ENCODE measurements around the gene PCDH15.

Gene PCDH15

DNA sequence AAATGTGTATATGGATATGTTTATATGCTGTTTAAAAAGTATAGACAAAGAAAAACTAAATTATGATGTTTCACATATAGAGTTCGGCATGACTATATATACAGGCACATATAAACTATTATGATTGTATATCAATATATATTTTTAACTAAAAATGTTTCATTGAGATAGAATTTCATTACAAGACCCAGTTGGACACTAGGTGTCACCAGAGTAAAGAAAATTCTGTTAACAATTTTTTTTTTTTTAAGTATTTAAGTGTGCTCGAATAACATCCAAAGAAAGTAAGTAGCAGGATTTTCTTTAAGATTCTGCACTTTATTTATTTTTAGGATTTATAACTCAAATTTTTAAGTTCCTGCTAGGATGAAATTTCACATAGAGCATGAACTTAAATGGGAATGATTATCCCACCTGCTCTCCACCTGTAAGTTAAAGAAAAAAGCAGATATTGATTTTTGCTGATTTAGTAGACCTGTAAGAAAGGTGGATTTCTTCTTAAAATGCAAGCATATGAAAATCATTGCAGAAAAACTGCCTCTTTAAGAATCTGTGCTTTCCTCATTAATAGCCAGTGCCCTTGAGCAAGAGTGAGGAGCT lies 961.5 kb downstream of the PCDH15 start:
- DNase-seq = peak; percentile 11

DNA sequence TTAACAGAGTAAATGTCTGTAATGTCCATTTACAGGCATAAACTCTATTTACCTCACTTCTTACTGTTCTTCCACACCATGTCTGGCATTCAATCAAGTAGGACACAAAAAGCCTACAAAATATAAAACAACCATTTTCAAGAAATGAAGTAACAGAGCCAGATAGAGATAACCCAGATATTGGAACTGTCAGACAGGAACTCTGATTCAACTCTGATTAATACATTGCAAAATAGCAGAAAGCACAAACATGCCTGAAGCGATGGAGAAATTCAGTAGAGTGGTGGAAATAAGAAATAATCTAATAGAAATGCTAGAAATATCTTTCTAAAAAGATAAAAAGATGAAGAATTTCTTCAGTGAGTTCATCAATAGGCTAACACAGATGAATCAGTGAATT lies 964.4 kb downstream of the PCDH15 start:
- DNase-seq = no peak

DNA sequence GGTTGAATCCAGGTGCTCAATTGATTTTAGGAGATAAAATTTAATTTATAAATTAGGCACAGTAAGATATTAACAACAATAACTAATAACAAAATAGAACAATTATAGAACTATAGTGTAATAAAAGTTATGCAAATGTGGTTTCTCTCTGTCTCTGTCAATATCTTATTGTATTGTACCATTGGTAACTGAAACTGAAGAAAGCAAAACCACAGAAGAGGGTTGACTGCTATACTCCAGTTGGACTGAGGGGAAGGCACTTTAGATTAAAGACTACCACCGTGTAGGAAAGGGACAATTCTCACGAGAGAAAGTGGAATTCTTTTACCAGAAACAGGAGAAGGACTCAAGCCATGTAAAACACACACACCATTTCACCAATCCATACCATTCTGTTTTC lies 967.1 kb downstream of the PCDH15 start:
- DNase-seq = no peak

DNA sequence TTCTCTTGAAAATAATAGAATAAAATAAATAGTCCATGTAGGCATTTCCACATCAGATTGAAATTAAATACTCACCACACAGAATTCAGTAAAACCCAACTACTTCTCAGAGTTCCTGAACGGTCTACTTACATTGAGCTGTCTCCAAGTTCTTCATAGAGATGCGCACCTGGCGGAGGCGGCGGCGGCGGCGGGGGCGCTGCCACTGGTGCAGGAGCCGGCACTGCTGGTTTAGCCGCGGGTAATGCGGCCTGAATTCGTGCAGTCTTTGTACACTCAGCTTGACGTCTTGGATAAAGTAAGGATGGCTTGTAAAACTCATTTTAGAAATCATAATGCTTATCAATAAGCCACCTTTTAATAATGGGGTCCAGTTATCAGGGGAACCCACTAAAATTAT lies 973.8 kb downstream of the PCDH15 start:
- DNase-seq = no peak

DNA sequence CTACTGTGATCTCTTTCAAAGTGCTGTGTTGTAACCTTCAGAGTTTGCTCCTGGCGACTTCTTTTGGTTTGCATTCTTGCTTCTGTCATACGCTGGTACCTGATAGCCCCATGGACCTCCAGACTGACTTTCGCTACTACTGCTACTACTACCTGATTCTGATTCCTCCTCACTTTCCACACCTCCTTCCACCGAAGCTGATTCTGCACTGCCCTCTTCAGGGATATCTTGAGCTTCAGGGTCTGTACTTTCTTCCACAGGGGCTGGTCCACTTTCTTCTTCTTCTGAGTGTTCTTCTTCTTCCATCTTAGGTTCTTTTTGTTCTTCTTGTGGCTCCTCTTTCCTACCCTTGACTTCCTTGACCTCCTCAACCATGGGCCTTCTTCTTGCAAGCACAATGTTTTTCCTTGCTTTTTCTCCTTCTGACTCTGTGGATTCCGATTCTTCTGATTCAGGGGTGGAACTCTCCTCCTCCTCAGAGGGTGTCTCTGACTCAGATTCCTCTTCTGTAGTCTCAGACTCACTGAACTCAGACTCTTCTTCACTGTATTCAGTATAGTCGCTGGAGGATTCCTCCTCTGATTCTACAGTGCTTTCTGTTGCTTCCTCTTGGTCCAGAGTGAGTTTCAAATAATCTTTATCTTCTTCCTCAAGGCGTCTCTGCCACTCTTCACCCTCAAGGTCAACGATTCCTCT lies 992.2 kb downstream of the PCDH15 start:
- DNase-seq = no peak

DNA sequence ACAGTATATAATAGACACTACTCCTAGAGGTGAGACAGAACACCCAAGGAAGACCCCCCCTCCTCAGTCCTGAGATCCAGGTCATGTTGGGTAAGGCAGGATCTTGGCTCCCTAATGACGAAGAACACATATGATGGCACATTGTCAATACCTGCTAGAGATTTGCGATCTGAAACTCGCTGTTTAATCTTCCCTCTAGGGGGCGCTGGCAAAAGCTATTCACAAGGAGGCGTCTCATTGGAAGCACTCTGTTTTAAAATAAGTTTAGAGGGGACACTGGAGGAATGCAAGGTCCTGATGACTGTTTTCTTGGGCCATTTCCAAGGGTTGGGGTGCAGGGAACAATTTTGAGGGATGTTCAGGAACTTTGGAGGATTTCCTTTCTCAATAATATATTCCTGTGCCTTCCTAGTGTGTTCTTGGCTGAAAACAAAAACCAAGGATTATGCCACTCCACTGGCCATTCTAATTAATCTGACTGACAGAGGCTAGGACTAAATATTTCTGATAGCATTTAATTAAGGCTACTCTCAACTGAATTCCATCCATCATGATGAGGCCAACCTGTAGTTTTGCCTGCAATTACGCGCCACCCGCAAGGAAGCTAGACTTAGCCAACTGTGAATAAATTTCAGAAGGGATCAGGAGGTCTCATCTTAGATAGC lies 1014.7 kb downstream of the PCDH15 start:
- DNase-seq = no peak

DNA sequence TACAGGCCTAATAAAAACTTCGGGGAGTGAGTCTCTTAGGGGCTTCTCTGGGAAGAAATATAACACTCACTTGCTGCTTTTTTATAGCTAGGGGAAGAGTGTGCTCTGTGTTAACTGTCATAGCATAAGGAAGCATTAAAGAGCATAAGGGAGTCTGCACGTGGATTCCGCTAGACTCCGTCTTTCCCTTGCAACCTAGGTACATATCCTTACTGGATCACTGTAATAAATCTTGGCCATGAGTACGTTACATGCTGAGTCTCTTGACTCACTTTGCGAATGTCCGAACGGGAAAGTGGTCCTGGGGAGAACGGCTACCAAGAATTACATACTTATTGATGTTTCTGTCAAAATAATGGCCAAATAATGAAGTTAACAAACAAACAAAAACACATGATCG lies 1029.3 kb downstream of the PCDH15 start:
- DNase-seq = no peak

DNA sequence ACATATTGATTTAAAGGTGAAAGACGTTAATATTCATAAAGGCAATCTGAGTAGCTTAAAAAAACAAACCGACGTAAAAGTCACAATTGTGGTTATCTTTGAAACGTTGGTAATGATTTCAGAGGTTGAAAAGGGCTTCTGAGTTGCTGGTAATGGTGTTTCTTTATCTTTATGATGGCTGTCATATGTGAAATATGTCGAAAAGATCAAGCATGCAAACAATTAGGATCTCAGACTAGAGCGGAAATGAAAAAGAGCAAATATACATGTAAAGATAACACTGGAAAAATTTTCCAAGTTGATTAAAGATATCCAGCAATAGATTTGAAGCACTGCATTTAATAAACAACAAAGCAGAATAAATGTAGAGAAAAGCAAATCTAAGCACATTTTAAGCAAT lies 1030.1 kb downstream of the PCDH15 start:
- no peak for DNase-seq

DNA sequence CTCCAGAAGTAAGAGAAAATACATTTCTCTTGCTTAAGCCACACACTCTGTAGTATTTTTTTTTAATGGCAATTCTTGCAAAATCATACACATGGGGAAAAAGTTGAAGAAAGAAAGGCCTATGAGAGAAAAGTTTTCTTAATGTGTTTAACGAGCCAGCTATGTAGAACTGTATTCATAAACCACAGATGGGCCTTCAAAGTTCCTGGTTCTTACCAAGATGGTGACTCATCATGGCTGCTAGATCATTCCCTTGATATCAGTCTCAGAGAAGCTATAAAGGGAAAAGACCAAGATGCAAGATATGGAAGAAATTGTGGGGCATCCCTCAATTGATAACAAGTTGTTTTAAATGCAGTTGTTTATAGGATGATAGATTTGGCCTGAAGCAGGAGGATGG lies 1035.7 kb downstream of the PCDH15 start:
- peak; percentile 8 for DNase-seq

DNA sequence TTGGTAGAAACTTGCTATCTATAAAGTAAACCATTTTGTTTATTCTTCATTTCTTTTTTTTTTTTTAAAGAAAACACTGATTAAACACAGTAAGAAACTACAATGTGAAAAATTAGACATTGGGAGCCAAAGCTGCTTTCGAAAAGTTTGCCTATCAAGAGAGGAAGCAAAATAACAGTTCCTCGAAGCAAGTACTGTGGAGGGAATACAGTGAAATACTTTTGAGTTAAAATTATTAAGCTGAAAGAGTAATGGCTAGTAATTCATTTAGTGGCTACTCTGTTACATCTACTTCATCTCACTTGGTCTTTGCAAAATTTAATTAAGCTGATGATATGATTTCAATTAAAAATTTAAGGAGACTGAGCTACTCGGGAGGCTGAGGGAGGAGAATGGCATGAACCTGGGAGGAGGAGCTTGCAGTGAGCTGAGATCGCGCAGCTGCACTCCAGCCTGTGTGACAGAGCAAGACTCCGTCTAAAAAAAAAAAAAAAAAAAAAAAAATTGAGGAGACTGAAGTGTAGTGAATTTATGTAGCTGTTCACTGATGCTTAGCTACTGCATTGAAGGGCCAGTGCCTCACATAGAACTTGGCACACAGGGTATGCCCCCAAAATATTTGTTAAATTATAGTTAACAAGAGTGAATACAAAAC lies 1046.3 kb downstream of the PCDH15 start:
- DNase-seq = no peak
